NCI-H2196 treated with DMSO at 0.1 percent for 48 hours (cell line): Measurements from ENCODE around the gene COMMD1.
"Not testable (repeated sequence)": the region's sequence is repeated elsewhere in the genome, so short reads cannot be mapped to it uniquely, and the experiment has no call there.

Experiments
- DNase-seq: peaks from one replicate; lab custom pipeline; 2025; ENCODE audit not compliant: unreplicated experiment; lab: John Stamatoyannopoulos, UW

The COMMD1 gene

GRCh38 chr2:62136956-62137830 lies 231.7 kb downstream of the COMMD1 start:
- DNase-seq, result no peak

- no peak for DNase-seq
Measured at GRCh38 chr2:62140426-62141141, 235.1 kb downstream of the COMMD1 start.

DNA sequence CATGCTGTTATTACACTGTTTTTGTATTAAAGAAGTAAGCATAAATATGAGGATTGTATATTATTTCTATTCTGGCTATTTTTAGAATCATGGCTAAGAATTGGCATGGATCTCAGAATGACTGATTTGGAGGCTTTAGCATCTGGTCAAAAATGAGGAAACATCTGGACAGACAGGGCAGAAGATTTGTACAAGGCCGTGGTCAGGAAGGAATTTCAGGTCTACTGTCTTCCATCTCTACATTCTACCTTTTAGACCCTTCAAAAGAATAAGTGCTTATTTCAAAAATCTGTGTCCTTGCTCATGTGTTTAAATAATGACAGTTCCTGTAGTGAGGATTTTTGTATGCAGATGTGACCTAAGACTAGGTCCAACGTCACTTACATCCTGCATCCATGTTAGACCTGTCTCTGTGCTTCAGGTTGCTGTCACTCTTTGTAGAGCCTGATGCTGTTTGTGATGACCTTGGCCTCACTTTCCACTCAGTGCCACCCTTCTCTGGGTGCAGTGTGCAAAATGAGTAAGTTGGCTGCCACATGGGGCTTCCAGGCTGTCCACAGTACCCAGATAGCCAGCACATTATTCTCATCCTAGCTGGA lies 235.8 kb downstream of the COMMD1 start:
- DNase-seq, result no peak

- no peak for DNase-seq
Measured at GRCh38 chr2:62142054-62142453, 236.6 kb downstream of the COMMD1 start.

DNA sequence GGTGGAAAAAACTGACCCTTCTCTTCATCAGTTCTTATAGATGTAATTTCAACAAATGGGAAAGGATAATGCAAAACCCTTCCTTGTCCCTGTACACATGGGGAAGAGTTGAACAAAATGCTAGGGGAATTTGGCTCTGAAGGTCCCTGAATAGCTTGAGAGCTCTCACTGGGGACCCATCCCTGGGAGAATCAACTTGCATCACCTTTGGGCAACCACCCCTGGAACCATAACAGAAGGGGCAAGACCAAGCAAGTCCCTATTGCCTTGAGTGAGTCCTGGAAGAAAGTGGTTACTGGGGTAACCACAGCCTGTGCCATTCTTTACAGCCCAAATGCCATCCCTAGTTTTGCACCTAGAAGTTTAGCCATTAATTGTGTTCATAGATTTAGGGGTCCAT lies 238.2 kb downstream of the COMMD1 start:
- no peak for DNase-seq

DNA sequence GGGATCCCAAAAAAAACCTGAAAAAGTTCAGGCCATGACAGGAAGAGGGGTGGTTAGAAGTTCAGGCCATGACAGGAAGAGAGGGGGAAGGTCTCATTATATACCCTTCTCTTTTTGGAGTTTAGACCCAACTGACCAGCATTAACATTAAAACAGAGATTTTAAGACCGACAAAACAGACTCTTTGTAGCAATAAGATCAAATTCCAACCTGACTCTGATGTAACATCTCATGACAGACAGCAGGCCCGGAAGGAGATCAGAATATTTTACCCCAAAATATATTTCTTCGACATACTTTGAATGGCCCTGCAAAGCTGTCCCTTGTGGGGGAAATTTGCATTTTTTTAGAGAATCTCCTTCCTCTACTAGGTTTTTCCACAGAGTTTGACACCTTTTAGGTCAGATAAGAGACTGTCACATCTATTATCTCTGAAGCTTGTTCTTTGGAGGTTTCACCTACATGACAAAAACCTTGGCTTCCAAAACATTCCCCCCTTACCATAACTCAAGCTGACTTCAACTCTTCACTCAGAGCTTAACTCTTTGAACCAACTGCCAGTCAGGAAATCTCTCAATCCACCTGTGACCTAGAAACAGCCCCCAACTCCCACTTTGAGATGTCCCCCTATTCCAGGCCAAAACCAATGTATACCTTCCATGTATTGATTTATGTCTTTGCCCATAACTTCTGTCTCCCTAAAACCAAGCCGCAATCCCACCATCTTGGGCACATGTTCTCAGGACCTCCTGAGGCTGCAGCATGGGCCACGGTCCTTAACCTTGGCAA lies 239.4 kb downstream of the COMMD1 start:
- DNase-seq, result no peak

DNA sequence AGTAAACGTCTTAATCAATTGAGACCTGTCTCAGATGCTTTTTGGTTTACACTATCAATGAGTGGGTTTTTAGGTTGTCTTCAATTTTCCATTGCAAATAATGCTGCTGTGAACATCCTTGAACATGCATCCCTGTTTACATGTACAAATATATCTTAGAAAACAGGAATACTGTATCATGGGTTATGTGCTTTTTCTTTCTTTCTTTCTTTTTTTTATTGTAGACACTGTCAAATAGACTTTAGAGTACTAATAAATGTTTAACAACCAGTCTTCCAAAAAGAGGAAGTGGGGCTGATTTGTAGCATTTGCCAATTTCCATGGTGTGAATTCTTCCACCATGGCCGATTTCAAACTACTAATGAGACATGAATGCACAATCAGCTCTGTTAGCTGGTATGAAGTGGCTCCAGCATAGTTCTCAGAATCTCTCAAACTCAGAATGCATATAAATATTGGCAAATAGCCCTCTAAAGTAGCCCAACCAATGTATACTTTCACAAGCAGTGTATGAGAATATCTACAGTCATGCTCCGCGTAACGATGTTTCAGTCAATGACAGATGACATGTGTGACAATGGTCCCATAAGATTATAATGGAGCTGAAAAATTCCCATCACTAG lies 240.1 kb downstream of the COMMD1 start:
- no peak for DNase-seq

DNA sequence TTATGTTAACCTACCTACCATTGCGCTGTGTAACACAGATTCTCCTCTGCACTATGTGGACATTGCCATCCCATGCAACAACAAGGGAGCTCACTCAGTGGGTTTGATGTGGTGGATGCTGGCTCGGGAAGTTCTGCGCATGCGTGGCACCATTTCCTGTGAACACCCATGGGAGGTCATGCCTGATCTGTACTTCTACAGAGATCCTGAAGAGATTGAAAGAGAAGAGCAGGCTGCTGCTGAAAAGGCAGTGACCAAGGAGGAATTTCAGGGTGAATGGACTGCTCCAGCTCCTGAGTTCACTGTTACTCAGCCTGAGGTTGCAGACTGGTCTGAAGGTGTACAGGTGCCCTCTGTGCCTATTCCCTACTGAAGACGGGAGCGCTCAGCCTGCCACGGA lies 241.3 kb downstream of the COMMD1 start:
- DNase-seq, result not testable (repeated sequence)

GRCh38 chr2:62147610-62148301 lies 242.3 kb downstream of the COMMD1 start:
- no peak for DNase-seq

DNA sequence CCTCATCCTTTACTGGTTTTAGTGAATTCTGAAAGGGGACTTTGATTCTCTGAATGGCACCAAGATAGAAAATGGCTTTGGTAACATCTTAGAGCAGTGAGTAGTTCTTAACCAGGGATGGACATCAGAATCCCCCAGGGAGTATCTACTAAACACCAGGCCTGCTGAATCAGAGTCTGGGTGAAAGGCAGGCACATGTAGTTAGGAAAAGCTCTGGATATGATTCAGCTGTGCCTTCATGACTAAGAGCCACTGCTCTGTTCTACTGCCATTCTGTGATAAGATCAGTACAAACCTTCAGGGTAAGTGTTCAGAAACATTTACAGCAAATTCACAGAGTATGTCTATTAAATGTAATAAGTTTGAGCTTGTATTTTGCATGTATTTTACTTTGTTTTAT lies 244.2 kb downstream of the COMMD1 start:
- DNase-seq, result no peak

- no peak for DNase-seq
Measured at GRCh38 chr2:62150597-62151305, 245.3 kb downstream of the COMMD1 start.

DNA sequence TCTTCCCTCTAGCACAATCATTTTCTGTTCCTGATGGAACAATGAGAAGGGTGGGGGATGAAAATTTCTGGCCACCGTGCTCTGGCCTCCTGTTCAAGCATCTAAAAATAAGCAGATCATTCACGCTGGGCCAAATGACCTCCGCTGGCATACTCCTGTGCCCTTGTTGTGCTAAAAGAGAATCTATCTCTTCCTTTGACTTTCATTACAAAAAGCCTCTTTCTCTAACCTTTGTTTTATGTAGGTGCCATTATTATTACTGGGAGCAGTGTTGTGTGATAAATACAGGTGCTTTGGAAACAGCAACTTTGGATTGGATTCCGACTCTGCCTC lies 245.8 kb downstream of the COMMD1 start:
- DNase-seq, result no peak

DNA sequence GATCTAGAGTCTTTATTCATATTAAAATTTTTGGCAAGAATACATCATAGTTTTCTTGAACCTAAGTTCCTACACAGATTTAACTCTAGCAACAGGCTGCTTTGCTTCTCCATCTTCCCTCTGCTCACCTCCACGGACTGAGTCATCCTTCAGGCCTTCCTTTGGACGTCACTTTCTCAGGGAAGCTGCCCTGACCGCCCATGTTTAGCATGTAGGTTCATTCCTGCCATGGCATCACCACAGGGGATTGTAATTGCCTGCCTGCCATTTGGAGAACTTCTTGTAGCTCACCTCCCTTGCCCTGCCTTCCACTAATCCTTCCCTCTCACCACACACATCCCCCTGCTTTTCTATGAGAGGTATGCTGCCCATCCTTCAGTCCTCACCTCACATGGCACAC lies 246.5 kb downstream of the COMMD1 start:
- no peak for DNase-seq

GRCh38 chr2:62156861-62157496 lies 251.5 kb downstream of the COMMD1 start:
- no peak for DNase-seq

- DNase-seq, result no peak
Measured at GRCh38 chr2:62158444-62159121, 253.1 kb downstream of the COMMD1 start.

DNA sequence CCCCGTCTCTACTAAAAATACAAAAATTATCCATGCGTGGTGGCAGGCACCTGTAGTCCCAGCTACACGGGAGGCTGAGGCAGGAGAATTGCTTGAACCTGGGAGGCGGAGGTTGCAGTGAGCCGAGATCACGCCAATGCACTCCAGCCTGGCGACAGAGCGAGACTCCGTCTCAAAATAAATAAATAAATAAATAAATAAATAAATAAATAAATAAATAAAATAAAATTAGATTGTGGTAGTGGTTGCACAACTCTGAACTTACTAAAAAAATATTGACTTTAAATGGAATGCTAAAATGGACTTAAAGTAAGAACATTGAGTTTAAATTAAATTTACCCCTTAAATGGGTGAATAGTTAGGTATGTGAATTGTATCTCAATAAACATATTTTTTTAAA lies 255.2 kb downstream of the COMMD1 start:
- not testable (repeated sequence) for DNase-seq

DNA sequence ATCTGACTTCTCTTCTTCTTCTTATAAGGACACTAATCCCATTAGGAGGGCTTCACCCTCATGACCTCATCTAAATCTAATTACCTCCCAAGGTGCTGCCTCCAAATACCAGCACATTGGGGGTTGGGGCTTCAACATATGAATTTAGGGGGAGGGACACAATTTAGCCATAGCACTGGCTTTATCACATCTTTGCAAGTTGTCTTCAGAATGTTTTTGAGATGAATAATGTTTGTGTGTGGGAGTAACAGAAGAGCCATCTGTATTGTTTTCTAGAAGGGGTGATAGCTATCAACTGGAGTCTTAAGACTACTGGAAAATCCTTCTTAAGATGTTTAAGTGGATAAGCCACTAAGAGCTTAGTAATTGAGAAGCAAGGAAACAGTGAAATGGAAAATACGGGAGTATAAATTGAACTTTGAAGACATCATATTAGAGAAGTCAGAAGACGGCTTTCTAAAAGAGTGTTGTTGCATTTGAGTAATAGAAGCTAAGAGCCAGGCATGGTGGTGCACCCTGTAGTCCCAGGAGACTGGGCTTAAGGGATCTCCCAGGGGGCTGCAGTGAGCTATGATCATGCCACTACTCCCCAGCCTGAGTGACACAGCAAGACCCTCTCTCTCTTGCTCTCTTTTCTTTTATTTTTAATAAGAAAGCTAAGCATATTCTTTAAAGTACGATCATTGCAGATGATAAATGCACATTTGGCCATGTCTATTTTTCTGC lies 257.8 kb downstream of the COMMD1 start:
- DNase-seq, result no peak

DNA sequence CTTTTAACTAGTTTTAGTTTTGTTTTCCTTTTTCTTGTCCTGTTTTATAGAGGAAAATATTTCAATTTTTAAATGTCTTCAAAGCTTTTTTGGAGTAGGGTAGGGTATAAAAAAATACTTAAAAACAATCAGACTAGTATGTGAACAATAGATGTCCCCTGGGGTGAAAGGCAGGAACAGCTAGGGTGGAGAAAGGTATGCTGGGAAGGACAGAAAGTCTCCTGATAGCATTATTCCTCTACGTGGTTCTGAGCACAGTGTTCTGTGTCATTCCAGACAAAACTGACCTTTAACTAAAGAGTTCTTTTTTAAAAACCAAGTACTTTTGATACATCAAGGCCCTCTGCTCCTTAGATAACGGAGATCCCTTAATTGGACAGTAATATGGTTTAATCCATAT lies 258.4 kb downstream of the COMMD1 start:
- no peak for DNase-seq
